NCI-H2029 treated with DMSO at 0.1 percent for 48 hours (cell line): Measurements from ENCODE around the gene IGHMBP2.

Experiments used
- DNase-seq: peaks from one replicate; lab custom pipeline; 2025; lab: John Stamatoyannopoulos, UW

Gene IGHMBP2

GRCh38 chr11:68890490-68891231 lies 13.0 kb upstream of the IGHMBP2 start:
- DNase-seq: no peak

GRCh38 chr11:68891351-68891948 lies 12.2 kb upstream of the IGHMBP2 start:
- no peak for DNase-seq

- no peak for DNase-seq
These were observed 11.1 kb upstream of the IGHMBP2 start for GRCh38 chr11:68892576-68892975.

- no peak for DNase-seq
These were observed 10.4 kb upstream of the IGHMBP2 start for GRCh38 chr11:68893282-68893681.

- DNase-seq: no peak
These were observed 7.3 kb upstream of the IGHMBP2 start for GRCh38 chr11:68896171-68896959.

- no peak for DNase-seq
These were observed 6.2 kb upstream of the IGHMBP2 start for GRCh38 chr11:68897441-68897840.

GRCh38 chr11:68900835-68901381 lies 2.8 kb upstream of the IGHMBP2 start:
- no peak for DNase-seq

- no peak for DNase-seq
These were observed 657 bp downstream of the IGHMBP2 start for GRCh38 chr11:68904248-68904847.

- DNase-seq: no peak
These were observed 2.0 kb downstream of the IGHMBP2 start for GRCh38 chr11:68905421-68906360.

- no peak for DNase-seq
These were observed 4.6 kb downstream of the IGHMBP2 start for GRCh38 chr11:68908273-68908672.

GRCh38 chr11:68910965-68911364 lies 7.3 kb downstream of the IGHMBP2 start:
- DNase-seq: no peak

- no peak for DNase-seq
These were observed 8.0 kb downstream of the IGHMBP2 start for GRCh38 chr11:68911731-68912130.

GRCh38 chr11:68912254-68912653 lies 8.6 kb downstream of the IGHMBP2 start:
- no peak for DNase-seq

GRCh38 chr11:68913188-68913587 lies 9.5 kb downstream of the IGHMBP2 start:
- DNase-seq: no peak

GRCh38 chr11:68914761-68915160 lies 11.1 kb downstream of the IGHMBP2 start:
- DNase-seq: no peak

GRCh38 chr11:68916439-68916838 lies 12.7 kb downstream of the IGHMBP2 start:
- DNase-seq: no peak

GRCh38 chr11:68923614-68924013 lies 19.9 kb downstream of the IGHMBP2 start:
- DNase-seq: no peak

- no peak for DNase-seq
These were observed 20.6 kb downstream of the IGHMBP2 start for GRCh38 chr11:68924073-68924925.

GRCh38 chr11:68925611-68926010 lies 21.9 kb downstream of the IGHMBP2 start:
- DNase-seq: no peak
